GM19372 (cell line): ENCODE measurements around the gene MAP4.

Experiments used
- ATAC-seq: cut with Tn5 transposase; IDR thresholded peaks from one replicate; pipeline ENCODE4 v1.9.1; 2021; ENCODE audit warnings: mild to moderate bottlenecking, low read depth, moderate library complexity; ENCODE audit not compliant: unreplicated experiment

The MAP4 gene

DNA sequence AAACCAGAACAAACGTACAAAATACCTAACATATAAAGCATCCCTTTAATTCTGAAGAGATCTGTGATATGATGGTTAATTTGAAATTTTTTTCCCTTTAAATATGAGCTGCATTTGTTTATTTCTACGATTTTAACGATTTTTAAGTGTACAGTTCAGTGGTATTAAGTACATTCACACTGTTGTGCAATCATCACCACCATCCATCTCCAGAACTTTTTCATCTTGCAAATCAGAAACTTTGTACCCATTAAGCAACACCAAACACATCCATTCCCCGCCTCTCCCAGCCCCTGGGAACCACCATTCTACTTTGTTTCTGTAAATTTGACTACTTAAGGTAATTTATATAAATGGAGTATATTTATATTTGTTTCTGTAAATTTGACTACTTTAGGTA is 51.5 kb downstream of the MAP4 start:
- no peak for ATAC-seq

DNA sequence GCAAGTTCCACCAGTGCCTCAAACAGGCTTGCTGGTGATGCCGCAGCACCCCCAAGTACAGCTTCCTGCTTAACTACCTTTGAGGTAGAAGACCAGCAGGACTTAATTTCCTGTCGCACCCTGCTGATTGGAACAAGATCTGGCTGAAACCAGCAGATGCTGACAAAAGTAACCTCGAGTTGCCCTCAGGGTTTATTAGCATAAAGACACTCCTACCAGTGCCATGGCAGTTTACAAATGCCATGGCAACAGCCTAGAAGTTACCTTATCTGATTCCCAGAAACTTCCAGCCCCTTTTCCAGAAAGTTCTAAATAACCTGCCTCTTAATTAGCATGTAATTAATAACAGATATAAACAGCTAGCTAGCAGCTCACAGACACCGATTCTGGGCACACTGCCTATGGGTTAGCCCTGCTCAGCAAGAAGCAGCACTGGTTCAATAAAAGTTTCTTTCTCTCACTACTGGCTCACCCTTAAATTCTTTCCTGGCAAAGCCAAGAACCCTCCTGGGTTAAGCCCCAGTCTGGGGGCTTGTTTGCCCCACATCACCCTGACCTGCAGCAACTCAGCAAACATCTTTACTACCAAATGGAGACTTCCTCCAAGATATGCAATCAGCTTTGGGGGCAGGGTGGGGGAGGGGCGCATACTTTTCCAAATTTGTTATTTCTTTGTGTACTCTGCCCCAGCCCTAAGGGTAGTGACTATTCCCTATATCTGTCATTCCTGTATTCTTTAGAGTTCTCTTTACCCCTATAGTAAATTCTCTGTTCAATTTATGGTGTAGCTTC is 54.2 kb downstream of the MAP4 start:
- no peak for ATAC-seq

GRCh38 chr3:47961036-47961435 is 55.2 kb downstream of the MAP4 start:
- ATAC-seq = no peak

- ATAC-seq = no peak
These were observed 59.7 kb downstream of the MAP4 start for GRCh38 chr3:47956521-47956920.

DNA sequence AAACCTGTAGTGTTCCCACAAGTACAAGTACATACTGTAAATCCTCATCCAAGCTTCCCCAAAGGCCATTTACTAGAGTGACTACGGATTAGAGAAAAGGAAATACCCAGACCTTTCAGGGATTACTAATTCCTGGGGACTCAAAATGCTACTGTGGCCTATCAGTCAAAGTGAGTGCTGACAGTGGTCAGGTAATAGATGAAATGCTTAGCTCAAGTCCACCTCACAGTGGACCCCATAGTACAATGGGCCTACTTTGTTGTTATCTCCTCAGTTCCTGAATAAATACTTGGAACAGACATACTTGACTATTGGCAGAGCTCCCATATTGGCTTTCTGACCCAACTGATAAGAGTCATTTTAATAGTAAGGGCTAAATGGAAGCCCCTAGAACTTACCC is 61.6 kb downstream of the MAP4 start:
- no peak for ATAC-seq

GRCh38 chr3:47950453-47951169 is 65.6 kb downstream of the MAP4 start:
- ATAC-seq = no peak

- ATAC-seq = no peak
These were observed 66.2 kb downstream of the MAP4 start for GRCh38 chr3:47949979-47950378.

DNA sequence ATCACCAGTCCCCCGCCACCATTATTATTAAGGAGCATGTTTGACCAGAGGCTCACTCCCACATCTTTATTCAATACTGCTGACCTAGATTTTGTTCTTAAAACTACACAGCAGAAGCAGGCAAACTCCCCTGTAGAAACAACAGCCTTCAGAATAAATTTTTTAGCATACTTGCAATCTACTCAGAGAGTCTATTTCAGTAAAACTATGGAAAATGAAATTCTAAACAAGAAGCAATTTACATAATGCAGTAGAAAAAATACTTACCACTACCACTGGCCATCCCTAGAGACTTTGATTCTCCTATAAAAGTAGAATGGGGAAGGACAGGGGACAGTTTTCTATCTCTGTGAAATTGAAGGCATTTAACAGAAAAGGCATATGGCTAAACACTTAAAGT is 76.0 kb downstream of the MAP4 start:
- ATAC-seq = no peak

DNA sequence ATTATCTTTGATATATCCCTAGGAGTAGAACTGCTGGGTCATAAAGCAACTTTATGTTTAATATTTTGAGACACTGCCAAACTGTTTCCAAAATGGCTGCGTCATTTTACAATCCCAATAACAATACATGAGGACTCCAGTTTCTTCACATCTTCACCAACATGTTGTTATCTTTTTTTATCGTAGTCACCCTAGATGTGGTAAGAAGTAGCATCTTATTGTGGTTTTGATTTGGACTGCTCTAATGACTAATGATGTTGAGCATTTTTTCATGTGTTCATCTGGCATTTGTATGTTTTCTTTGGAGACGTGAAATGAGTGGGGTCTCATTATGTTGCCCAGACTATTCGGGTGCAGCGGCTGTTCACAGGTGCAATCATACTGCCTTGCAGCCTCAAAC is 83.8 kb downstream of the MAP4 start:
- no peak for ATAC-seq

DNA sequence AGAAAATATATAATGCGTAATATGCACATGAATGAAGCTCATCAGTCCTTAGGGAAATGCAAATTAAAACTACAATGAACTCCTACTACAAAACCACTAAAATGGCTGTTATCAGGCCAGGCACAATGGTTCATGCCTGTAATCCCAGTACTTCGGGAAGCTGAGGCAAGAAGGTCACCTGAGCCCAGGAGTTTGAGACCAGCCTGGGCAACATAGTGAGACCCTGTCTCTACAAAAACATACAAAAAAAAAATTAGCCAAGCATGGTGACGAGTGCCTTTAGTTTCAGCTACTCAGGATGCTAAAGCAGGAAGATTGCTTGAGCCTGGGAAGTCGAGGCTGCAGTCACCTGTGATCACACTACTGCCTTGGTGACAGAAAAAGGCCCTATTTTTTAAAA is 85.2 kb downstream of the MAP4 start:
- ATAC-seq = no peak

DNA sequence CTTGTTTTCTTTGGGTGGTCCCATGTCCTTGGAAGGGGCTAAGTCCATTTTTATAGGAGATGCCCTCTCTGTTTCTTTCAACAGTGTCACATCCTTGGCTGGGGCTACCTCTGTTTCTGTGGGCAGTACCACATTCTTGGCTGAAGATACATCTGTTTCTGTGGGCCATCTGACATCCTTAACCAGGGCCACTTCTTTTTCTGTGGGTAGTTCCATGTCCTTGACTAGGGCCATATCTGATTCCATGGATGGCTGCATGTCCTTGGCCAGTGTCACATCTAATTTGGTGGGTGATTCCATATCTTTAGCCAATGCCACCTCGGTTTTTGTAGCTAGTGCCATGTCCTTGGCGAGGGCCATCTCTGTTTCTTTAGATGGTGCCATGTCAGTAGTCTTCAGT is 99.5 kb downstream of the MAP4 start:
- no peak for ATAC-seq

DNA sequence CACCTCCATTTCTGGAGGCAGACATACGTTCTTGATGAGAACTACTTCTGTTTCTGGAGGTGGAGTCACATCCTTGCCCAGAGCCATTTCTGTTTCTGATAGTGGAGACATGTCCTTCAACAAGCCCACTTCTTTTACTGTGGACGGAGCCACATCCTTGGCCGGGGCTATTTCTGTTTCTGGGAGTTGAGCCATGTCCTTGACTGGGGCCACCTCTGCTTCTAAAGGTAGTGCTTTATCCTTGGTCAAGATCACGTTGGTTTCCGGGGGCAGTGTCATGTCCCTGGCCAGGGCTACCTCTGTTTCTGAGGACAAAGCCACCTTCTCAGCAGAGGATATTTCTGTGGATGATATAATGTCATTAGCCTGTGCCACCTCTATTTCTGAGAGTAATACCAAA is 100.0 kb downstream of the MAP4 start:
- ATAC-seq = no peak

- no peak for ATAC-seq
These were observed 104.2 kb downstream of the MAP4 start for GRCh38 chr3:47912006-47912504.

GRCh38 chr3:47910777-47911440 is 105.3 kb downstream of the MAP4 start:
- no peak for ATAC-seq

- no peak for ATAC-seq
These were observed 106.0 kb downstream of the MAP4 start for GRCh38 chr3:47910233-47910632.

GRCh38 chr3:47909607-47910006 is 106.6 kb downstream of the MAP4 start:
- ATAC-seq = no peak

DNA sequence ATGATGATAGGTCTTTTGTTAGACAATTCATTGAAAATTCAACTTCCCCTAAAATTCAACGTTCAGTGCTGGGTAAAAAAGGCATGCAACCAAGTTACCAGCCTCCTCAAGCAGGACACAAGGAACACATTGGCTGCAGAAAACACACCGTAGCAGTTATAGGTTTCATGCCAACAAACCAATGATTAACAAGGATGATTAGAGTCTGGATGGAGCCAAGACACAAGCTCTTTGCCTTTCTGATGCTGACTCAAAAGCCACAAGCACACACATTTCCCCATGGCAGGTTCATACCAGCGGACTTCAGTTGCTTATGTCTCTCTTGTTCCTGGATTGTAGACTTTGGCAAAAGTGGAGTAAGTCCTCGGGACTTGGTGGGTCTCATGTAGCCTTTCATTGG is 107.5 kb downstream of the MAP4 start:
- no peak for ATAC-seq

GRCh38 chr3:47907784-47908183 is 108.4 kb downstream of the MAP4 start:
- no peak for ATAC-seq

DNA sequence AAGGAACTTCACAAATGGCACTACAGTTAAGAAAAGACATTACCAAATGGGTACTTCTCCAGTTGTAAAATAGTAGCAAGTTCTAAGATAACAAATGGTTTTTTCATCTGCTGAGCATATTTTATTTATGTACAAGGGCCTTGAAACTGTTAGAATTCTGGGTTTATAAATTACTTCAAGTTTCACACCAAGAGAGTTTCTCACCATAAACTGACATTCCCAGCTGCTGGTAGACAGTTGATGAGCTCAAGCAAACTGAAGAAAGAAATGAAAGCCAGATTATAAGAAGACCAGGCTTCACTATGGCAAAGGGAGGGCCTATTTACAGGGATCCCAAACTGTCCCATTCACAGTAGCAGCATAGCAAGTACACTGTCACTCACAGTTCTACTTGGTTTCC is 113.5 kb downstream of the MAP4 start:
- ATAC-seq = no peak

DNA sequence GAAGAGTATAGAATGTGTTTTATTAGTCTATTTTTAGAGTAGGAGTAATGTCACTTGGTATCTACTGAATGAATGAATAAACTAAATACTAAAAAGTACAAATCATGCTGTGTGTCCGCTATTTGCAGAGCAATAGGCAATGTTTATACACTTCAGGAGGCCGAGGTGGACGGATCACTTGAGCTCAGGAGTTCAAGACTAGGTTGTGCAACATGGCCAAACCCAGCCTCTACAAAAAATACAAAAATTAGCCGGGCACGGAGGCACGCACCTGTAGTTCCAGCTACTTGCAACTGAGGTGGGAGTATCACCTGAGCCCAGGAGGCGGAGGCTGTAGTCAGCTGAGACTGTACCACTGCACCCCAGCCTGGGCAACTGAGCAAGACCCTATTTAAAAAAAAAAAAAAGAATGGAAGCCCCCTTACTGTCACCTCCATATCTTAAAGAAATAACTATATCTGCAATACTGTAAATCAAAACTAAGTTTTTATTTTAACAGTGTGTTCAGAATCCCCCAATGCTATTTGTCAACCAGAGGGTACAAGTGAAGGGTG is 114.9 kb downstream of the MAP4 start:
- no peak for ATAC-seq

GRCh38 chr3:47899495-47900108 is 116.6 kb downstream of the MAP4 start:
- ATAC-seq = no peak
